ENCODE data around the gene ASF1A. TPM values are rescaled to one million over a fixed set of nuclear protein-coding genes. Genes with fewer than 3 reads are reported as not detected.

Gene ASF1A
- total and polyA plus RNA-seq, 2 donors from 2014 or later = 15.1 TPM

DNA sequence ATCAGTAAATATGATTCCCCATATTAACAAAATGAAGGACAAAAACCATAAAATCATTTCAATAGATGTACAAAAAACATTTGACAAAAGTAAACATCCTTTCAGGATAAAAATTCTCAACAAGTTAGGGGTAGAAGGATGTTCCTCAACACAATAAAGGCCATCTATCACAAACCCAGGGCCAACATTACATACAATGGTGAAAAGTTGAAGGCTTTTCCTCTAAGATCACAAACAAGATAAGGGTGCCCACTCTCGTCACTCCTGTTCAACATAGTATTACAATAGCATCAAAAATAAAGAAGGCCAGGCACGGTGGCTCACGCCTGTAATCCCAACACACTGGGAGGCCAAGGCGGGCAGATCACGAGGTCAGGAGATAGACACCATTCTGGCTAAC lies 22.6 kb upstream of the ASF1A start:
- FAIRE-seq (no peak), DNase-seq (no peak)
- TF ChIP-seq, protein P1, sequence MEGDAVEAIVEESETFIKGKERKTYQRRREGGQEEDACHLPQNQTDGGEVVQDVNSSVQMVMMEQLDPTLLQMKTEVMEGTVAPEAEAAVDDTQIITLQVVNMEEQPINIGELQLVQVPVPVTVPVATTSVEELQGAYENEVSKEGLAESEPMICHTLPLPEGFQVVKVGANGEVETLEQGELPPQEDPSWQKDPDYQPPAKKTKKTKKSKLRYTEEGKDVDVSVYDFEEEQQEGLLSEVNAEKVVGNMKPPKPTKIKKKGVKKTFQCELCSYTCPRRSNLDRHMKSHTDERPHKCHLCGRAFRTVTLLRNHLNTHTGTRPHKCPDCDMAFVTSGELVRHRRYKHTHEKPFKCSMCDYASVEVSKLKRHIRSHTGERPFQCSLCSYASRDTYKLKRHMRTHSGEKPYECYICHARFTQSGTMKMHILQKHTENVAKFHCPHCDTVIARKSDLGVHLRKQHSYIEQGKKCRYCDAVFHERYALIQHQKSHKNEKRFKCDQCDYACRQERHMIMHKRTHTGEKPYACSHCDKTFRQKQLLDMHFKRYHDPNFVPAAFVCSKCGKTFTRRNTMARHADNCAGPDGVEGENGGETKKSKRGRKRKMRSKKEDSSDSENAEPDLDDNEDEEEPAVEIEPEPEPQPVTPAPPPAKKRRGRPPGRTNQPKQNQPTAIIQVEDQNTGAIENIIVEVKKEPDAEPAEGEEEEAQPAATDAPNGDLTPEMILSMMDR (IDR thresholded peaks at IDR 0.05; ENCODE audit: borderline replicate concordance, extremely low read depth, insufficient read depth) = no peak
- Histone ChIP-seq H3K9me3 (ENCODE audit: control insufficient read depth in 2 of 3, insufficient read depth in 1 of 3, low read length in 3 of 3) (no peaks in the 10 kb centered on the region), H3K4me3 (ENCODE audit: low read length in 3 of 3) (no peak overlapping the region), H3K4me1 (ENCODE audit: control insufficient read depth in 2 of 3, insufficient read depth in 2 of 3, low read depth in 1 of 3, low read length in 3 of 3) (no peaks in the 10 kb centered on the region), H3K27ac (ENCODE audit: low read depth in 2 of 2, low read length in 2 of 2) (no peak overlapping the region), H3K27me3 (ENCODE audit: control insufficient read depth, insufficient read depth, low read length) (no peaks in the 10 kb centered on the region), H3K36me3 (ENCODE audit: control insufficient read depth in 2 of 3, insufficient read depth in 3 of 3, low read length in 3 of 3) (no peaks in the 10 kb centered on the region), H3K9ac (ENCODE audit: low read length in 3 of 3) (no peak overlapping the region)
- intact Hi-C loops (cut with DNase I) = no loop called here

DNA sequence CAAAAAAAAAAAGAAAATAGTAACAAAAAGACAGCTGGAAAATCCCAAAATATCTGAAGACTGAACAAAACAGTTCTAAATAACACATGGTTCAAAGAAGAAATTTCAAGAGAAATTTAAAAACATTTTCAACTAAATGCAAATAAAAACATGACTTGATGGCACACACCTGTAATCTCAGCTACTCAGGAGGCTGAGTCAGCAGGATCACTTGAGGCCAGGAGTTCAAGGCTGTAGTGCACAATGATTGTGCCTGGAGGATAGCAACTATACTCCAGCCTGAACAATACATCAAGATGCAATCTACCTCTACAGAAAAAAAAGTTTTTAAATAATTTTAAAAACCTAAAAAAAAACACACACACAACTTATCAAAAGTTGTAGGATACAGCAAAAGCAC lies 21.6 kb upstream of the ASF1A start:
- H3K27me3 ChIP-seq (ENCODE audit: control insufficient read depth, insufficient read depth, low read length) = no peaks in the 10 kb centered on the region
- FAIRE-seq = no peak
- H3K9ac ChIP-seq (ENCODE audit: low read length in 3 of 3) = no peak overlapping the region
- H3K27ac ChIP-seq (ENCODE audit: low read depth in 2 of 2, low read length in 2 of 2) = no peak overlapping the region
- H3K4me3 ChIP-seq (ENCODE audit: low read length in 3 of 3) = no peak overlapping the region
- H3K4me1 ChIP-seq (ENCODE audit: control insufficient read depth in 2 of 3, insufficient read depth in 2 of 3, low read depth in 1 of 3, low read length in 3 of 3) = no peaks in the 10 kb centered on the region
- intact Hi-C loops (cut with DNase I) = no loop called here
- H3K36me3 ChIP-seq (ENCODE audit: control insufficient read depth in 2 of 3, insufficient read depth in 3 of 3, low read length in 3 of 3) = no peaks in the 10 kb centered on the region
- TF ChIP-seq, protein P1 (IDR thresholded peaks at IDR 0.05; ENCODE audit: borderline replicate concordance, extremely low read depth, insufficient read depth) = no peak
- no peak for DNase-seq
- no peaks in the 10 kb centered on the region for H3K9me3 ChIP-seq (ENCODE audit: control insufficient read depth in 2 of 3, insufficient read depth in 1 of 3, low read length in 3 of 3)

- no peaks in the 10 kb centered on the region for H3K4me1 ChIP-seq (ENCODE audit: control insufficient read depth in 2 of 3, insufficient read depth in 2 of 3, low read depth in 1 of 3, low read length in 3 of 3)
- H3K27ac ChIP-seq (ENCODE audit: low read depth in 2 of 2, low read length in 2 of 2) = no peak overlapping the region
- no peaks in the 10 kb centered on the region for H3K9me3 ChIP-seq (ENCODE audit: control insufficient read depth in 2 of 3, insufficient read depth in 1 of 3, low read length in 3 of 3)
- no peak overlapping the region for H3K4me3 ChIP-seq (ENCODE audit: low read length in 3 of 3)
- H3K36me3 ChIP-seq (ENCODE audit: control insufficient read depth in 2 of 3, insufficient read depth in 3 of 3, low read length in 3 of 3) = no peaks in the 10 kb centered on the region
- TF ChIP-seq, protein P1 (IDR thresholded peaks at IDR 0.05; ENCODE audit: borderline replicate concordance, extremely low read depth, insufficient read depth) = no peak
- no peak overlapping the region for H3K9ac ChIP-seq (ENCODE audit: low read length in 3 of 3)
- no peak for DNase-seq
- no peaks in the 10 kb centered on the region for H3K27me3 ChIP-seq (ENCODE audit: control insufficient read depth, insufficient read depth, low read length)
- no peak for FAIRE-seq
- intact Hi-C loops (cut with DNase I) = no loop called here
Observed at GRCh38 chr6:118872726-118873125, 21.2 kb upstream of the ASF1A start.

- TF ChIP-seq, protein P1 (IDR thresholded peaks at IDR 0.05; ENCODE audit: borderline replicate concordance, extremely low read depth, insufficient read depth) = no peak
- H3K9ac ChIP-seq (ENCODE audit: low read length in 3 of 3) = no peak overlapping the region
- FAIRE-seq = no peak
- H3K27ac ChIP-seq (ENCODE audit: low read depth in 2 of 2, low read length in 2 of 2) = no peak overlapping the region
- no peaks in the 10 kb centered on the region for H3K4me1 ChIP-seq (ENCODE audit: control insufficient read depth in 2 of 3, insufficient read depth in 2 of 3, low read depth in 1 of 3, low read length in 3 of 3)
- intact Hi-C loops (cut with DNase I) = no loop called here
- no peaks in the 10 kb centered on the region for H3K27me3 ChIP-seq (ENCODE audit: control insufficient read depth, insufficient read depth, low read length)
- no peak for DNase-seq
- no peaks in the 10 kb centered on the region for H3K36me3 ChIP-seq (ENCODE audit: control insufficient read depth in 2 of 3, insufficient read depth in 3 of 3, low read length in 3 of 3)
- H3K4me3 ChIP-seq (ENCODE audit: low read length in 3 of 3) = no peak overlapping the region
- H3K9me3 ChIP-seq (ENCODE audit: control insufficient read depth in 2 of 3, insufficient read depth in 1 of 3, low read length in 3 of 3) = no peaks in the 10 kb centered on the region
Observed at GRCh38 chr6:118873239-118873638, 20.7 kb upstream of the ASF1A start.
